ENCODE data around the gene TET2.

DNA sequence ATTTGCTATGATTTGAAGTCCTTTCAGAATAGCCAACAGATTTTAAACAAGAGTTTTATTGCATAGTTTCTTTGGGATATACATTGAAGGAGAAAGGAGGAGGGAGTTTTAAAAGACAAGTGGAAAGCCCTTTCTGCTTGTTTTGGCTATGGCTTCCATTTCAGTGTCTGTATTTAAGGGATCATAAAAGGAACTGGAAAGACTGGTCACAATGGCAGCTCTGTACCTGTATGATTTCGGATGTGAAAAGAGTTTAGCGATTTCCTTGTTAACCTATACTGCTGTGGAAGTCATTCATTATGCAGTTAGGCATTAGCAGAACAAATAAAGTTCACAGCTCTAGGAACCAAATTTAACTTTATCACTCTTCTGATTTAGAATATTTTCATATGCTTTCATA, 60.7 kb downstream of the TET2 start:
- no peak for TF ChIP-seq POLR2A (IDR thresholded peaks at IDR 0.05; ENCODE audit: low read length)
- no peak for TF ChIP-seq GATA1 (IDR thresholded peaks at IDR 0.05; ENCODE audit: low read depth, low read length)
